HepG2 (cell line): ENCODE results near the gene CHRNA3. TPM values are rescaled to one million over a fixed set of nuclear protein-coding genes. Genes with fewer than 3 reads are reported as not detected.

ENCODE experiments used
- ATAC-seq: fragments of 200-7000 bp; cut with Tn5 transposase; 3 replicates; pipeline ENCODE4 v1.9.1; 2020; ENCODE audit warnings: mild to moderate bottlenecking, moderate library complexity
- BruUV-seq: library from RNA; stranded (reverse); fragments of 400-500 nt; replicated peaks from 2 replicates; lab custom pipeline; 2021; lab: Mats Ljungman, UMichigan
- CTCF ChIA-PET: fragments of 300-600 bp; formaldehyde crosslinking; extraction: SDS; loops from one replicate; lab custom pipeline; 2021; ENCODE audit warnings: low total read pairs, inconsistent platforms, low intra/inter-chr PET ratio; lab: Yijun Ruan, JAX
- POLR2A ChIA-PET: fragments of 350-600 bp; sonication (Branson Sonifier 250); formaldehyde crosslinking; loops from one replicate; lab custom pipeline; 2020; ENCODE audit warnings: antibody characterized with exemption, inconsistent platforms; lab: Yijun Ruan, JAX
- DNase-seq: peaks from one replicate; pipeline ENCODE4 v3.0.0-alpha.2; 2015; ENCODE audit warnings: low spot score
- FAIRE-seq: peaks from 3 replicates; lab custom pipeline; 2011; peaks lifted over from hg19 to GRCh38; lab: Jason Lieb, UNC
- H2AFZ ChIP-seq: one replicate; pipeline ENCODE4 v1.6.1; 2011; ENCODE audit warnings: low read length, inconsistent platforms
- H3K27ac ChIP-seq: fragments of 300-600 bp; 3 replicates; pipeline ENCODE4 v1.8.0; 2011; ENCODE audit warnings: mixed run types, mild to moderate bottlenecking, mixed read lengths, low read length, inconsistent platforms; ENCODE audit not compliant: insufficient read depth; ENCODE audit errors: extremely low read length
- H3K27me3 ChIP-seq, 2 experiments: fragments of 200-600 bp in 1 of 2; 2 replicates in 1 of 2; 3 replicates in 1 of 2; pipeline versions ENCODE4 v1.6.0 to v1.8.0; 2011; ENCODE audit warnings: low read length in 2 of 2, mild to moderate bottlenecking in 2 of 2, moderate library complexity in 2 of 2, inconsistent platforms in 1 of 2; ENCODE audit not compliant: insufficient read depth in 2 of 2, control insufficient read depth in 1 of 2
- H3K36me3 ChIP-seq, 2 experiments: fragments of 200-600 bp in 1 of 2; replicated peaks in 1 of 2; 2 replicates in 1 of 2; 3 replicates in 1 of 2; pipeline versions ENCODE4 v1.5.1 to v1.8.0; 2011; ENCODE audit warnings: low read length in 2 of 2, inconsistent platforms in 1 of 2; ENCODE audit not compliant: insufficient read depth in 2 of 2, control insufficient read depth in 1 of 2
- H3K4me1 ChIP-seq: 2 replicates; pipeline ENCODE4 v1.5.1; 2012; ENCODE audit warnings: low read length, inconsistent platforms; ENCODE audit not compliant: insufficient read depth
- H3K4me2 ChIP-seq: 2 replicates; pipeline ENCODE4 v1.6.0; 2011; ENCODE audit warnings: low read depth, low read length, inconsistent platforms
- H3K4me3 ChIP-seq, 3 experiments: fragments of 200-600 bp in 1 of 3; sonication (generic), shearing (Covaris generic) in 1 of 3; replicated peaks in 1 of 3; 2 replicates each; pipeline ENCODE4 v1.5.1; 2011 to 2016; ENCODE audit warnings: low read length in 3 of 3, inconsistent platforms in 2 of 3, low read depth in 2 of 3, mild to moderate bottlenecking in 2 of 3, control low read depth in 1 of 3, mixed read lengths in 1 of 3; ENCODE audit not compliant: insufficient read depth in 1 of 3
- H3K79me2 ChIP-seq: one replicate; pipeline ENCODE4 v1.6.1; 2011; ENCODE audit warnings: low read length, inconsistent platforms; ENCODE audit not compliant: insufficient read depth
- H3K9ac ChIP-seq: 2 replicates; pipeline ENCODE4 v1.6.0; 2011; ENCODE audit warnings: mild to moderate bottlenecking, low read depth, low read length, inconsistent platforms; ENCODE audit not compliant: insufficient read depth
- H3K9me3 ChIP-seq: 2 replicates; pipeline ENCODE4 v1.5.1; 2012; ENCODE audit warnings: mild to moderate bottlenecking, low read length
- H4K20me1 ChIP-seq: 2 replicates; pipeline ENCODE4 v1.6.0; 2011; ENCODE audit warnings: inconsistent platforms, mild to moderate bottlenecking, low read length, moderate library complexity; ENCODE audit not compliant: insufficient read depth
- ARID5B ChIP-seq: IDR thresholded peaks from 2 replicates; pipeline ENCODE4 v1.4.0; 2020; ENCODE audit warnings: mild to moderate bottlenecking, missing genetic modification reagents
- ELF4 ChIP-seq: sonication (generic); formaldehyde crosslinking; IDR thresholded peaks from 2 replicates; pipeline ENCODE4 v1.5.0; 2020; ENCODE audit warnings: missing genetic modification reagents, mild to moderate bottlenecking, moderate library complexity, borderline replicate concordance
- FOXO1 ChIP-seq: sonication (generic); formaldehyde crosslinking; IDR thresholded peaks from 2 replicates; pipeline ENCODE4 v1.4.0; 2020; ENCODE audit warnings: missing genetic modification reagents
- HOXA5 ChIP-seq: sonication (generic); formaldehyde crosslinking; IDR thresholded peaks from 2 replicates; pipeline ENCODE4 v1.4.0; 2020; ENCODE audit warnings: missing genetic modification reagents
- NR2F6 ChIP-seq, 2 experiments: IDR thresholded peaks; 2 replicates each; pipeline ENCODE4 v1.6.1; 2016; ENCODE audit warnings: antibody characterized with exemption in 1 of 2, mild to moderate bottlenecking in 1 of 2
- TCF7 ChIP-seq: sonication (generic); IDR thresholded peaks from 2 replicates; pipeline ENCODE4 v1.6.1; 2016; ENCODE audit warnings: antibody characterized with exemption, low read depth
- UBTF ChIP-seq: sonication (generic); formaldehyde crosslinking; IDR thresholded peaks from 2 replicates; pipeline ENCODE4 v1.4.0; 2020; ENCODE audit warnings: mild to moderate bottlenecking, missing genetic modification reagents
- ZFAT ChIP-seq: sonication (generic); formaldehyde crosslinking; conservative IDR thresholded peaks from 2 replicates; pipeline ENCODE4 v1.8.1; 2023; ENCODE audit warnings: missing genetic modification reagents, inconsistent platforms
- ZMYM2 ChIP-seq: sonication (generic); formaldehyde crosslinking; IDR thresholded peaks from 2 replicates; pipeline ENCODE4 v1.8.0; 2022; ENCODE audit warnings: mild to moderate bottlenecking, missing genetic modification reagents
- ZNF124 ChIP-seq: sonication (generic); formaldehyde crosslinking; IDR thresholded peaks from 2 replicates; pipeline ENCODE4 v1.4.0; 2020; ENCODE audit warnings: missing genetic modification reagents
- ZNF644 ChIP-seq: IDR thresholded peaks from 2 replicates; pipeline ENCODE4 v1.6.1; 2016; ENCODE audit warnings: low read depth
- ZNF788 ChIP-seq: sonication (generic); formaldehyde crosslinking; IDR thresholded peaks from 2 replicates; pipeline ENCODE4 v1.5.0; 2020; ENCODE audit warnings: mild to moderate bottlenecking, missing genetic modification reagents, borderline replicate concordance
- ZNF839 ChIP-seq: sonication (generic); formaldehyde crosslinking; IDR thresholded peaks from 2 replicates; pipeline ENCODE4 v1.4.0; 2020; ENCODE audit warnings: missing genetic modification reagents, mild to moderate bottlenecking, borderline replicate concordance
- ZUFSP ChIP-seq: sonication (generic); formaldehyde crosslinking; IDR thresholded peaks from 2 replicates; pipeline ENCODE4 v1.9.0; 2021; ENCODE audit warnings: missing genetic modification reagents, mild to moderate bottlenecking, borderline replicate concordance
- WGBS: methylation state at CpG from one replicate; pipeline ENCODE4 v1.1.6; 2017; ENCODE audit warnings: low lambda C conversion rate; 5-methylcytosine and 5-hydroxymethylcytosine counted together
- in situ Hi-C: cut with HindIII; loops from 2 replicates; pipeline ENCODE4 v1.10.0; 2017; ENCODE audit warnings: low pct_unique_long_range_greater_than_20kb; ENCODE audit not compliant: extremely low pct_ligation_motif_present
- intact Hi-C: fragments of 100-400 bp; cut with micrococcal nuclease; formaldehyde crosslinking; loops from one replicate; pipeline ENCODE4 v1.10.0; 2022; ENCODE audit not compliant: unreplicated experiment
- polyA plus RNA-seq, 8 experiments: library from polyadenylated mRNA; depleted of rRNA in 3 of 8; stranded (reverse) in 7 of 8; unstranded in 1 of 8; fragments of >200 nt; fragmentation: Illumina TruSeq in 4 of 8; extraction: Trizol in 4 of 8; gene quantifications; 2 replicates each; pipeline versions ENCODE4 v1.2.1 to v1.2.3, GENCODE V29; 2011 to 2016; ENCODE audit warnings: low read depth in 4 of 8, missing spikeins in 1 of 8, mixed read lengths in 1 of 8; ENCODE audit not compliant: insufficient read depth in 1 of 8
- total RNA-seq, 5 experiments: library from RNA; depleted of rRNA; stranded (reverse); fragments of >200 nt; fragmentation: Illumina TruSeq; extraction: Trizol; gene quantifications; 2 replicates each; pipeline ENCODE4 v1.2.3, GENCODE V29; 2016; ENCODE audit warnings: low read depth in 1 of 5

CHRNA3 gene
- total and polyA plus RNA-seq, 2 of the 13 experiments (the other 11 are each of a cell fraction or from before 2014, with no cell fraction given), result not detected

- 0 out of 2 replicates have a peak, but pooled peaks have one; percentile 16 for TF ChIP-seq ARID5B (CRISPR knock-in tag)
- TF ChIP-seq NR2F6 (IDR thresholded peaks at IDR 0.05), result no peak
- TF ChIP-seq NR2F6 (CRISPR knock-in tag; IDR thresholded peaks at IDR 0.05), result 0 out of 2 replicates have a peak, but pooled peaks have one; percentile 16
- no peak for TF ChIP-seq ZNF839
- no peak for TF ChIP-seq ZNF788 (CRISPR knock-in tag)
- 0 out of 2 replicates have a peak, but pooled peaks have one; percentile 40 for TF ChIP-seq FOXO1 (CRISPR knock-in tag)
- TF ChIP-seq ELF4 (CRISPR knock-in tag), result no peak
Measured at GRCh38 chr15:78662028-78662427, 41.2 kb upstream of the CHRNA3 start (continued).

- CTCF ChIA-PET, result no interaction called here
- Histone ChIP-seq H3K79me2 (no peaks in the 10 kb centered on the region), H4K20me1 (no peaks in the 10 kb centered on the region), H2AFZ (no peak overlapping the region), H3K4me2 (no peak overlapping the region), H3K4me3 (no peak overlapping the region), H3K27me3 (peaks cover 0 to 6% of the 10 kb centered on the region in 2 experiments; a peak in 1 of 5 replicates), H3K27ac (no peak overlapping the region), H3K9ac (no peak overlapping the region), H3K36me3 (no peaks in the 10 kb centered on the region), H3K4me1 (peaks cover 10% of the 10 kb centered on the region), H3K9me3 (no peaks in the 10 kb centered on the region)
- 72% methylated on average over 19 of the region's 19 CpGs for WGBS
- no TSS peak for BruUV-seq
- in situ Hi-C loops (no loop called here), intact Hi-C loops (no loop called here)
- no peak for FAIRE-seq
- POLR2A ChIA-PET, result no interaction called here
- no peak for DNase-seq
- no peak for ATAC-seq
- no peak for TF ChIP-seq ZNF644 (CRISPR knock-in tag)
- TF ChIP-seq ZMYM2 (CRISPR knock-in tag), result no peak
- no peak for TF ChIP-seq TCF7
- no peak for TF ChIP-seq ZNF124 (CRISPR knock-in tag)
- TF ChIP-seq HOXA5, result no peak
- no peak for TF ChIP-seq UBTF
- TF ChIP-seq ZFAT (CRISPR knock-in tag), result no peak
- no peak for TF ChIP-seq ZUFSP (CRISPR knock-in tag)
Measured at GRCh38 chr15:78661001-78661400, 40.2 kb upstream of the CHRNA3 start.
